Effector CD4-positive, alpha-beta T cell (primary cell): ENCODE measurements around the gene LRRTM3.

Source experiments
- DNase-seq: peaks from one replicate; pipeline ENCODE4 v3.0.0-alpha.2; 2020

LRRTM3 gene

GRCh38 chr10:66934711-66935110 lies 8.9 kb downstream of the LRRTM3 start:
- DNase-seq, result no peak

GRCh38 chr10:66940965-66941364 lies 15.1 kb downstream of the LRRTM3 start:
- no peak for DNase-seq

GRCh38 chr10:66941491-66941890 lies 15.7 kb downstream of the LRRTM3 start:
- DNase-seq, result no peak

GRCh38 chr10:66942407-66942806 lies 16.6 kb downstream of the LRRTM3 start:
- no peak for DNase-seq

GRCh38 chr10:66943590-66943989 lies 17.8 kb downstream of the LRRTM3 start:
- DNase-seq, result no peak

- DNase-seq, result no peak
Observed at GRCh38 chr10:66951896-66952295, 26.1 kb downstream of the LRRTM3 start.

GRCh38 chr10:66958466-66958865 lies 32.6 kb downstream of the LRRTM3 start:
- DNase-seq, result no peak

GRCh38 chr10:66964946-66965345 lies 39.1 kb downstream of the LRRTM3 start:
- DNase-seq, result no peak

- DNase-seq, result no peak
Observed at GRCh38 chr10:66980246-66980815, 54.5 kb downstream of the LRRTM3 start.

GRCh38 chr10:66981361-66982052 lies 55.7 kb downstream of the LRRTM3 start:
- no peak for DNase-seq

- no peak for DNase-seq
Observed at GRCh38 chr10:66982053-66982420, 56.2 kb downstream of the LRRTM3 start.

- no peak for DNase-seq
Observed at GRCh38 chr10:66982792-66983474, 57.1 kb downstream of the LRRTM3 start.

GRCh38 chr10:66983475-66983818 lies 57.6 kb downstream of the LRRTM3 start:
- no peak for DNase-seq

GRCh38 chr10:66990143-66990830 lies 64.5 kb downstream of the LRRTM3 start:
- no peak for DNase-seq

GRCh38 chr10:66996996-66997395 lies 71.2 kb downstream of the LRRTM3 start:
- DNase-seq, result no peak

- no peak for DNase-seq
Observed at GRCh38 chr10:66999762-67000545, 74.1 kb downstream of the LRRTM3 start.

GRCh38 chr10:67004690-67005089 lies 78.9 kb downstream of the LRRTM3 start:
- DNase-seq, result no peak

GRCh38 chr10:67005981-67006380 lies 80.1 kb downstream of the LRRTM3 start:
- DNase-seq, result no peak

- DNase-seq, result no peak
Observed at GRCh38 chr10:67011480-67011879, 85.6 kb downstream of the LRRTM3 start.

GRCh38 chr10:67011981-67012380 lies 86.1 kb downstream of the LRRTM3 start:
- no peak for DNase-seq

GRCh38 chr10:67015225-67015624 lies 89.4 kb downstream of the LRRTM3 start:
- no peak for DNase-seq

GRCh38 chr10:67017218-67017617 lies 91.4 kb downstream of the LRRTM3 start:
- DNase-seq, result no peak

- no peak for DNase-seq
Observed at GRCh38 chr10:67022099-67022498, 96.3 kb downstream of the LRRTM3 start.
